ENCODE results near the gene KERA.

Gene KERA

DNA sequence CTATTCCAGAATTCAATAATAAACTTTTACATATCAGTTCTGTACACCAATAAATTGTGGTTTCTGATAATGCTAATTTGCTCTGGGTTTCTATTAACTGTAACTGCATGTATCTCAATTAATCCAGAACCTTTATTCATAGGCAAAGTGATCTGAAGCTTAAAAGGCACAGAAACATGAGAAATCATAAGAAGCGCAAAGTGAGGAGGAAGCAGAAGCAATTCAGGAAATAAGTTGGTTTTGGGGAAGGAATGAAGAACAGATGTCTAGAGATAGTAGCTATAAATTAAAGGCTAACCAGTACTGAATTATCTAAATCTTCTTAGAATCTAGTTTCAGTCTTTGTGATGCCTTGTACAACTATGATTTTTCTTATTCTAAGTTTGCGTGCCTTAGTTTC lies 24.6 kb downstream of the KERA start:
- TF ChIP-seq, protein P1, sequence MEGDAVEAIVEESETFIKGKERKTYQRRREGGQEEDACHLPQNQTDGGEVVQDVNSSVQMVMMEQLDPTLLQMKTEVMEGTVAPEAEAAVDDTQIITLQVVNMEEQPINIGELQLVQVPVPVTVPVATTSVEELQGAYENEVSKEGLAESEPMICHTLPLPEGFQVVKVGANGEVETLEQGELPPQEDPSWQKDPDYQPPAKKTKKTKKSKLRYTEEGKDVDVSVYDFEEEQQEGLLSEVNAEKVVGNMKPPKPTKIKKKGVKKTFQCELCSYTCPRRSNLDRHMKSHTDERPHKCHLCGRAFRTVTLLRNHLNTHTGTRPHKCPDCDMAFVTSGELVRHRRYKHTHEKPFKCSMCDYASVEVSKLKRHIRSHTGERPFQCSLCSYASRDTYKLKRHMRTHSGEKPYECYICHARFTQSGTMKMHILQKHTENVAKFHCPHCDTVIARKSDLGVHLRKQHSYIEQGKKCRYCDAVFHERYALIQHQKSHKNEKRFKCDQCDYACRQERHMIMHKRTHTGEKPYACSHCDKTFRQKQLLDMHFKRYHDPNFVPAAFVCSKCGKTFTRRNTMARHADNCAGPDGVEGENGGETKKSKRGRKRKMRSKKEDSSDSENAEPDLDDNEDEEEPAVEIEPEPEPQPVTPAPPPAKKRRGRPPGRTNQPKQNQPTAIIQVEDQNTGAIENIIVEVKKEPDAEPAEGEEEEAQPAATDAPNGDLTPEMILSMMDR (IDR thresholded peaks at IDR 0.05) = no peak

DNA sequence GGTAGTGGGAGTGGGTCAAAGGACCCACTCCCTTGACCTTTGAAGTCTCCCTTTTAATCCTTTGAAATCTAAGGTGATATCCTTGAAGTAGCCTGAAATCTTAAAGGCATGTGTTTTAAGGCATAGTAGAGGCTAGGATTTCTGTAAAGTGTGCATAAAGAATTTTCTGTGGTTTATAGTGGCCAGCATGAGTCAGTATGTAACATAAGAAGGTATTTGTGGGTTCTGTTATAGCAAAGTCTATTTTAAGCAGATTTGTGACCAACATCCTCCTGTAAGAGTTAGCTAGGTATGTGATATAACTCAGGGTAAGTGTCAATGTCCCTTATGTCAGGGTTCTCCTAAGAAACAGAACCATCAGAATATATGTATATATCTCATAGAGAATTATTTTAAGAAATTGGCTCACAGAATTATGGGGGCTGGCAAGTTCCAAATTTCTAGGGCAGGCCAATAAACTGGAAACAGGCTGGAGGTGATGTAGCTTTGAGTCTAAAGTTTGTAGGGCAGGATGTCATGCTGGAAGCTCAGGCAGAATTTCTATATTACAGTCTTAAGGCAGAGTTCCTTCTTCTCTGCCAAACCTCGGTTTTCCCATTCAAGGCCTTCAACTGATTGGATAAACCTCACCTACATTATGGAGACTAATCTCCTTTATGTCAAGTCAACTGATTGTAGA lies 34.4 kb downstream of the KERA start:
- TF ChIP-seq, protein P1 (IDR thresholded peaks at IDR 0.05) = no peak

DNA sequence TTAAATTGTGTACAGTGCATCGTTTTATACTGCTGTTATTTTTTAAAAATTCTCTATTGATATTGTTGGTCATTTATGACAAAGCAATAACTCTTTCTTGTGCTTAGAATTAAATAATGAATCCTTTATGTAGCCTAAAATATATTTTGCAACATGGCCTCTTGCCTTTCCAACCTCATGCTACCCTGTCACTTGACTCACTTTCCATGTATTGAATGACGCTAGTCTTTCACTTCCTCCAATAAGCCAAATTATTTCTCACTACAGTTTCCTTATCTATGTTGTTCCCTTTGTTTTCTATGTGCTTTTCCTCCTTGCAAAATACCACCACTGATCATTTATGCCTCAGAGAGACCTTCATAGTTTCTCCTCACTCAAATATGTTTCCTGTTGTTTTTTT lies 36.7 kb downstream of the KERA start:
- TF ChIP-seq, protein P1 (IDR thresholded peaks at IDR 0.05) = no peak

DNA sequence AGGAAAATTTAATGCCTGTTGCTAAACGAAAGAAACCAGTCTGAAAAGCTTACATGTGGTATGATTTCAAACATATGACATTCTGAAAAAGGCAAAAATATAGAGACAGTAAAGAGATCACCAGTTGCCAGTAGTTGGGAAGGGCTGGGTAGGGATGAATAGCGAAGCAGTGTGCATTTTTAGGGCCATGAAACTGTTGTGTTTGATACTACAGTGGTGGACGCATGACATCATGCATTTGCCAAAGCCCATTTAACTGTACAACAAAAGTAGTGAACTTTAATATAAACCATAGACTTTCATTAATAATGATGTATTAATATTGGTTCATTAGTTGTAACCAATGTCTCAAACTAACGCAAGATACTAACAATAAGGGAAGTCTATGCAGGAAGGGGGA lies 38.4 kb downstream of the KERA start:
- TF ChIP-seq, protein P1 (IDR thresholded peaks at IDR 0.05) = no peak

DNA sequence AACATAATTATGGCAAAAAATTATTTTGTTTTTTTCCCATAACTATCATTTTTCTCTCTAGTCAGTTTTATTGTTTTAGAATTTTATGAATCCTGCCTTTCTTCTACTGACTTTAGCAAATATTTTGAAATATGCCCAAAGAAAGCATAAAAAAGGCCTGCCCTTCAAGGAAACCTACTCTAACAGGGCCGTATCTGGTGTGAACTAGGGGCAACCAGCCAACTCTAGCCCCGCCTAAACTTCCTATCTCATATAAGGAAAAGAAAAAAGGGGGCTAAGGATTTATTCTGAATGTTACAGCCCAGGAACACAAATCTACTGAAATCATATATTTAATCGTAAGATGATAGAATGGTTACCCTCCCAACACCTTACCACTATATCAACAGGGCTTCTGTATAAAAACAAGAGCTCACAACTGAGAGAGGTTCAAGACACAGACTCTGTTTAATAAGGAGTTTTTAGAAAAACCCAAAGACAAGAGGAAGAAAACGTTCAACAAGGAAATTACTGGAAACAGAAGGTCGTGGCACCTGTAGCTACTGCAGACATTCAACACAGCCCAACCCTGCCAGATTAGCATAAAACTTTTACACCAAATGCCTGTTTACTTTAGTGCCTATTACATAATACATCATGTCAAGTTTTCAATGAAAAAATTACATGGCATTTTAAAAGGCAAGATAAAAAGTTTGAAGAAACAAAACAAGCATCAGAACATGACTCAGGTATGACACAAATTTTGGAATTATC lies 40.1 kb downstream of the KERA start:
- TF ChIP-seq, protein P1 (IDR thresholded peaks at IDR 0.05) = no peak

DNA sequence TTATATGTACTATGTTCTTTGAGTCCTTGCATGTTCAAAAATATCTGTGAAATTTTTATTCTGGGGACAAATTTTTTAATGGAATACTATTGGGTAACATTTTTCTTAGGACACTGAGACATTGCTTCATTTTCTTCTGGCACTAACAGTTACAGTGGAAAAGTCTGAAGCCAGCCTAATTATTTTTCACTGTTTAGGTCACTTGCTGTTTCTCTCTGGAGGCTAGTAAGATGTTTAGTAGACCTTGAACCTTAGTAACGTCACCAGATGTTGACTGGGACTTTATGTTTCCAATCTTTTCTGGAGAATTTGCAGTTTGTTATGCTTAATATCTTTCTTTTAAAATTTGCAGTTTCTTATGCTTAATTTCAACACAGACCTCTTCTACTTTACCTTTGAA lies 40.8 kb downstream of the KERA start:
- TF ChIP-seq, protein P1 (IDR thresholded peaks at IDR 0.05) = no peak

DNA sequence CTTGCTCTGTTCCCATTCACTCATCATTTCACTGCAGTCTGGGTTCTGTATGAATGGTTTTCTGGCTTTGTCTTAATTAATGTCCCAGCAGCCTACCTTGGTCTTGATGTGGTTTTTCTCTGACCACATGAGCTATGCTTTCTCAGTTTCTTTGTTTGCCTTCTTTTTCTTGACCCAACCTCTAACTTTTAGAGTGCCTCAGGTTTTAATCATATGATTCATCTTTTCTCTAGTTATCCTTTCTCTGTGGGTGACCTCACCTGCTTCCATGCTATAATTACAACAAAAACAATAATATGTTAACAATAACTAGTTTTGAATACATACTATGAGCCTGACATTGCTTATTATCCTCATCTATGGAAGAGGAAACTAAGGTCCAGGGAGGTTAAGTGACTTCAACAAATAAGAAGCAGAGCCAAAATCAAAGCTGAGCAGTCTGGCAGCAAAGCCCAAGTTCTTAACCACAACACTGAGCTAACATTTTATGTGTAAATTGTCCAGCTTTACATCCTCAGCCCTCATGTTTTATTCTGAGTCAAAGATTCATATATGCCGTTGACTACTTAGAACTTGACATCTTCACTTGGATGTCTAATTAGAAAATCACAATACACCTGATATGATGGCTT lies 48.4 kb downstream of the KERA start:
- TF ChIP-seq, protein P1 (IDR thresholded peaks at IDR 0.05) = no peak
